B cell (primary cell): Measurements from ENCODE around the gene GNG10. TPM values are rescaled to one million over a fixed set of nuclear protein-coding genes. Genes with fewer than 3 reads are reported as not detected.
"Not testable (repeated sequence)": the region's sequence is repeated elsewhere in the genome, so short reads cannot be mapped to it uniquely, and the experiment has no call there.

ENCODE experiments used
- ATAC-seq: fragments of 200-7000 bp; cut with Tn5 transposase; one replicate; pipeline ENCODE4 v1.10.0; 2021; ENCODE audit warnings: low read depth, mild to moderate bottlenecking, moderate number of reproducible peaks, moderate library complexity
- CTCF ChIA-PET: fragments of 350-600 bp; sonication (Branson Sonifier 250); formaldehyde crosslinking; loops from one replicate; lab custom pipeline; 2021; ENCODE audit warnings: antibody characterized with exemption, inconsistent platforms; lab: Charles Lee
- POLR2A ChIA-PET: fragments of 350-600 bp; sonication (Branson Sonifier 250); formaldehyde crosslinking; loops from one replicate; lab custom pipeline; 2021; ENCODE audit warnings: antibody characterized with exemption; lab: Charles Lee
- DNase-seq: peaks from one replicate; pipeline ENCODE4 v3.0.0; 2013
- H2AFZ ChIP-seq: 2 replicates; pipeline ENCODE4 v1.6.1; 2012; ENCODE audit warnings: mild to moderate bottlenecking, low read depth, low read length; ENCODE audit not compliant: insufficient read depth, poor library complexity, severe bottlenecking
- H3K27ac ChIP-seq, 2 donors: 1 replicate in 1 of 2; 2 replicates in 1 of 2; pipeline ENCODE4 v1.5.1; 2012 to 2013; ENCODE audit warnings: low read length in 2 of 2, mild to moderate bottlenecking in 2 of 2, moderate library complexity in 1 of 2
- H3K27me3 ChIP-seq, 4 experiments: fragments of 200-600 bp in 1 of 4; sonication (generic) in 1 of 4; replicated peaks in 1 of 4; 1 replicate in 2 of 4; 2 replicates in 2 of 4; pipeline versions ENCODE4 v1.6.1 to v1.7.0; 2013 to 2016; ENCODE audit warnings: low read length in 3 of 4, mild to moderate bottlenecking in 2 of 4, mixed read lengths in 1 of 4, moderate library complexity in 1 of 4; ENCODE audit not compliant: insufficient read depth in 4 of 4, control insufficient read depth in 3 of 4; ENCODE audit errors: control extremely low read depth in 1 of 4
- H3K36me3 ChIP-seq, 2 experiments: replicated peaks in 1 of 2; 1 replicate in 1 of 2; 2 replicates in 1 of 2; pipeline versions ENCODE4 v1.6.1 to v1.7.1; 2013; ENCODE audit warnings: low read length in 1 of 2; ENCODE audit not compliant: insufficient read depth in 2 of 2, control insufficient read depth in 1 of 2; ENCODE audit errors: control extremely low read depth in 1 of 2, extremely low read depth in 1 of 2
- H3K4me1 ChIP-seq, 2 donors: fragments of 200-600 bp in 1 of 2; sonication (generic) in 1 of 2; 1 replicate in 1 of 2; 2 replicates in 1 of 2; pipeline versions ENCODE4 v1.5.1 to v1.6.1; 2013 to 2017; ENCODE audit warnings: low read length in 2 of 2; ENCODE audit not compliant: control insufficient read depth in 2 of 2, insufficient read depth in 2 of 2
- H3K4me2 ChIP-seq: replicated peaks from 2 replicates; pipeline ENCODE3; 2012; ENCODE audit warnings: mild to moderate bottlenecking, low read depth, low read length; ENCODE audit not compliant: poor library complexity, severe bottlenecking
- H3K4me3 ChIP-seq, 5 experiments: fragments of 200-600 bp in 1 of 5; sonication (generic) in 1 of 5; 1 replicate in 3 of 5; 2 replicates in 2 of 5; pipeline versions ENCODE4 v1.5.1 to v1.7.0; 2011 to 2016; ENCODE audit warnings: low read length in 4 of 5, mild to moderate bottlenecking in 4 of 5, low read depth in 2 of 5, control low read depth in 1 of 5, moderate library complexity in 1 of 5; ENCODE audit not compliant: insufficient read depth in 1 of 5; ENCODE audit errors: control extremely low read depth in 1 of 5, extremely low read depth in 1 of 5
- H3K79me2 ChIP-seq: fragments of 200-600 bp; sonication (generic); one replicate; pipeline ENCODE4 v1.6.0; 2016; ENCODE audit warnings: low read length; ENCODE audit not compliant: control insufficient read depth, insufficient read depth
- H3K9ac ChIP-seq: fragments of 200-600 bp; sonication (generic); 2 replicates; pipeline ENCODE4 v1.6.1; 2017; ENCODE audit warnings: mild to moderate bottlenecking, low read length, moderate library complexity
- H3K9me3 ChIP-seq, 3 donors: one replicate each; pipeline versions ENCODE4 v1.6.1 to v1.7.1; 2013; ENCODE audit warnings: low read length in 2 of 3; ENCODE audit not compliant: control insufficient read depth in 2 of 3, insufficient read depth in 1 of 3; ENCODE audit errors: control extremely low read depth in 1 of 3
- H4K20me1 ChIP-seq: 2 replicates; pipeline ENCODE4 v1.6.0; 2012; ENCODE audit warnings: mild to moderate bottlenecking, low read length; ENCODE audit not compliant: insufficient read depth, control insufficient read depth, poor library complexity, severe bottlenecking
- H3K27ac Mint-ChIP-seq: one replicate; pipeline ENCODE4 v1.8.0; 2021; ENCODE audit warnings: mixed read lengths
- H3K27me3 Mint-ChIP-seq: one replicate; pipeline ENCODE4 v1.8.0; 2021; ENCODE audit warnings: mixed read lengths
- H3K4me1 Mint-ChIP-seq: one replicate; pipeline ENCODE4 v1.8.0; 2021; ENCODE audit warnings: mixed read lengths
- H3K4me3 Mint-ChIP-seq: one replicate; pipeline ENCODE4 v1.8.0; 2021; ENCODE audit warnings: mixed read lengths
- H3K9me3 Mint-ChIP-seq: one replicate; pipeline ENCODE4 v1.8.0; 2022; ENCODE audit warnings: mixed read lengths; ENCODE audit not compliant: insufficient read depth
- CTCF ChIP-seq: fragments of 200-600 bp; IDR thresholded peaks from one replicate; pipeline ENCODE4 v1.8.0; 2022; ENCODE audit warnings: antibody characterized with exemption, mild to moderate bottlenecking
- EZH2 ChIP-seq: IDR thresholded peaks from 2 replicates; pipeline ENCODE4 v1.6.1; 2012; ENCODE audit warnings: borderline replicate concordance, low read depth, mild to moderate bottlenecking, moderate library complexity, low read length; ENCODE audit not compliant: insufficient read depth, poor library complexity, severe bottlenecking
- WGBS: methylation state at CpG from one replicate; pipeline ENCODE4 v1.1.5; 2013; ENCODE audit warnings: missing lambda C conversion rate; ENCODE audit not compliant: insufficient coverage; 5-methylcytosine and 5-hydroxymethylcytosine counted together
- intact Hi-C: fragments of 100-400 bp; cut with micrococcal nuclease; formaldehyde crosslinking; loops from one replicate; pipeline ENCODE4 v1.10.0; 2022
- polyA plus RNA-seq: library from polyadenylated mRNA; depleted of rRNA; stranded (reverse); fragments of >200 nt; gene quantifications from 2 replicates; pipeline ENCODE4 v1.2.3, GENCODE V29; 2012
- total RNA-seq, 2 donors: library from RNA; stranded (reverse); fragments of 120-200 nt in 1 of 2; gene quantifications; 1 replicate in 1 of 2; 2 replicates in 1 of 2; pipeline versions ENCODE4 v1.2.3 to v1.2.4, GENCODE V29; 2013 to 2022

GNG10 gene
- total and polyA plus RNA-seq, 2 donors (not counting 1 experiment from before 2014, with no cell fraction given), result 7.2 to 10.6 TPM

- H3K4me2 ChIP-seq, result no peak overlapping the region
- no peak overlapping the region for H3K9ac ChIP-seq
- H3K27me3 ChIP-seq, result peaks cover 0 to 4% (median 2%) of the 10 kb centered on the region in 4 experiments
- POLR2A ChIA-PET, result no interaction called here
- Mint-ChIP-seq H3K9me3 (no peaks in the 10 kb centered on the region), H3K4me3 (no peak overlapping the region), H3K27ac (no peak overlapping the region), H3K27me3 (peaks cover 40% of the 10 kb centered on the region), H3K4me1 (no peaks in the 10 kb centered on the region)
- DNase-seq, result no peak
- no peaks in the 10 kb centered on the region for H4K20me1 ChIP-seq
- no peaks in the 10 kb centered on the region for H3K79me2 ChIP-seq
- H3K4me3 ChIP-seq, result no peak overlapping the region
- H3K36me3 ChIP-seq, result no peaks in the 10 kb centered on the region
- WGBS, result 50% methylated on average over 1 of the region's 3 CpGs
- intact Hi-C loops, result no loop called here
- H3K27ac ChIP-seq, result no peak overlapping the region
- no peaks in the 10 kb centered on the region for H3K4me1 ChIP-seq
- TF ChIP-seq CTCF, result no peak
- no peak for TF ChIP-seq EZH2
- ATAC-seq, result no peak
- H2AFZ ChIP-seq, result no peak overlapping the region
- CTCF ChIA-PET, result no interaction called here
- H3K9me3 ChIP-seq, result no peaks in the 10 kb centered on the region
These were observed 45.5 kb upstream of the GNG10 start for GRCh38 chr9:111615928-111616327.

- H3K79me2 ChIP-seq, H3K4me1 ChIP-seq, H2AFZ ChIP-seq, H3K27me3 ChIP-seq, H3K4me3 ChIP-seq, CTCF ChIA-PET, H4K20me1 ChIP-seq, H3K9me3 ChIP-seq, H3K27ac Mint-ChIP-seq, H3K9ac ChIP-seq, H3K27ac ChIP-seq, intact Hi-C loops, H3K4me1 Mint-ChIP-seq, H3K4me3 Mint-ChIP-seq, ATAC-seq, H3K4me2 ChIP-seq, H3K9me3 Mint-ChIP-seq, POLR2A ChIA-PET, DNase-seq, H3K36me3 ChIP-seq: not testable (repeated sequence)
- WGBS, result 96% methylated on average over 14 of the region's 29 CpGs
- H3K27me3 Mint-ChIP-seq, result peaks cover 36% of the 10 kb centered on the region
These were observed 44.1 kb upstream of the GNG10 start for GRCh38 chr9:111617349-111617748.
